ENCODE data around the gene ULBP2. TPM values are rescaled to one million over a fixed set of nuclear protein-coding genes. Genes with fewer than 3 reads are reported as not detected.
"Not testable (repeated sequence)": the region's sequence is repeated elsewhere in the genome, so short reads cannot be mapped to it uniquely, and the experiment has no call there.

The ULBP2 gene
- polyA plus RNA-seq, 5 donors, result 2.3 to 2.9 (median 2.5) TPM

- no peak for DNase-seq
Observed at GRCh38 chr6:149948011-149948410, 6.2 kb downstream of the ULBP2 start.

GRCh38 chr6:149948616-149949015 lies 6.8 kb downstream of the ULBP2 start:
- no peak for DNase-seq

GRCh38 chr6:149950423-149950822 lies 8.6 kb downstream of the ULBP2 start:
- no peak for DNase-seq

- no peak for DNase-seq
Observed at GRCh38 chr6:149951096-149951495, 9.3 kb downstream of the ULBP2 start.

- no peak for DNase-seq
Observed at GRCh38 chr6:149951626-149952025, 9.8 kb downstream of the ULBP2 start.

- DNase-seq, result not testable (repeated sequence)
Observed at GRCh38 chr6:149953390-149953789, 11.6 kb downstream of the ULBP2 start.

- DNase-seq, result not testable (repeated sequence)
Observed at GRCh38 chr6:149953934-149954327, 12.1 kb downstream of the ULBP2 start.

- not testable (repeated sequence) for DNase-seq
Observed at GRCh38 chr6:149954328-149954983, 12.6 kb downstream of the ULBP2 start.

- DNase-seq, result not testable (repeated sequence)
Observed at GRCh38 chr6:149954984-149955653, 13.3 kb downstream of the ULBP2 start.

- not testable (repeated sequence) for DNase-seq
Observed at GRCh38 chr6:149955654-149956317, 14.0 kb downstream of the ULBP2 start.

GRCh38 chr6:149958124-149958523 lies 16.3 kb downstream of the ULBP2 start:
- DNase-seq, result not testable (repeated sequence)

- not testable (repeated sequence) for DNase-seq
Observed at GRCh38 chr6:149959806-149960205, 18.0 kb downstream of the ULBP2 start.

- DNase-seq, result no peak
Observed at GRCh38 chr6:149960488-149960887, 18.7 kb downstream of the ULBP2 start.

- DNase-seq, result no peak
Observed at GRCh38 chr6:149961728-149962425, 20.1 kb downstream of the ULBP2 start.

- DNase-seq, result no peak
Observed at GRCh38 chr6:149962461-149963211, 20.8 kb downstream of the ULBP2 start.

GRCh38 chr6:149963212-149963461 lies 21.3 kb downstream of the ULBP2 start:
- peak in 1 of 2 donors; percentile 24 for DNase-seq

- peak; percentile 79 for DNase-seq
Observed at GRCh38 chr6:149963462-149964307, 21.9 kb downstream of the ULBP2 start, which contains the start of gene ULBP1. TSS of gene ULBP1 (plus strand) at chr6:149963943. CDS start at chr6:149964050, 107 bp downstream.

- DNase-seq, result peak; percentile 14 to 32
Observed at GRCh38 chr6:149964308-149965193, 22.7 kb downstream of the ULBP2 start.

GRCh38 chr6:149965194-149966020 lies 23.6 kb downstream of the ULBP2 start:
- no peak for DNase-seq

All from right lung (tissue), 5 donors.